Esophagus squamous epithelium (tissue), 5 donors: ENCODE results near the gene ADISSP. TPM values are rescaled to one million over a fixed set of nuclear protein-coding genes. Genes with fewer than 3 reads are reported as not detected.

Source experiments
- DNase-seq: peaks from one replicate; lab custom pipeline; 2025; lab: John Stamatoyannopoulos, UW
- H3K27ac ChIP-seq, 4 donors: fragments of 200-600 bp; sonication (generic); one replicate each; pipeline ENCODE4 v1.5.1; 2016 to 2019; ENCODE audit warnings: mild to moderate bottlenecking in 1 of 4
- H3K27me3 ChIP-seq, 4 donors: fragments of 200-600 bp; sonication (generic); 1 replicate in 3 of 4; 2 replicates in 1 of 4; pipeline versions ENCODE4 v1.5.1 to v1.6.0; 2017 to 2021; ENCODE audit warnings: antibody characterized with exemption in 1 of 4
- H3K36me3 ChIP-seq, 3 donors: fragments of 200-600 bp; sonication (generic); one replicate each; pipeline ENCODE4 v1.5.1; 2016 to 2019
- H3K4me1 ChIP-seq, 3 donors: fragments of 200-600 bp; sonication (generic); one replicate each; pipeline ENCODE4 v1.5.1; 2017 to 2019
- H3K4me3 ChIP-seq, 4 donors: fragments of 200-600 bp; sonication (generic); 1 replicate in 3 of 4; 2 replicates in 1 of 4; pipeline ENCODE4 v1.5.1; 2016 to 2019; ENCODE audit warnings: mild to moderate bottlenecking in 2 of 4, moderate library complexity in 1 of 4
- H3K9me3 ChIP-seq, 3 donors: fragments of 200-600 bp; sonication (generic); one replicate each; pipeline ENCODE4 v1.5.1; 2016 to 2019
- CTCF ChIP-seq, 6 experiments: fragments of 450-650 bp in 4 of 6; fragments of 200-600 bp in 2 of 6; sonication (generic) in 2 of 6; IDR thresholded peaks; one replicate each; pipeline ENCODE4 v1.5.1; 2016 to 2019; ENCODE audit warnings: antibody characterized with exemption in 6 of 6, mild to moderate bottlenecking in 4 of 6, moderate library complexity in 4 of 6
- POLR2A ChIP-seq, 4 donors: fragments of 450-650 bp; IDR thresholded peaks; one replicate each; pipeline ENCODE4 v1.6.1; 2017; ENCODE audit warnings: antibody characterized with exemption in 4 of 4, mild to moderate bottlenecking in 4 of 4, moderate library complexity in 3 of 4
- WGBS, 2 donors: methylation state at CpG; one replicate each; pipeline ENCODE4 v1.1.5; 2018; 5-methylcytosine and 5-hydroxymethylcytosine counted together
- intact Hi-C: fragments of 100-400 bp; cut with DNase I; formaldehyde crosslinking; loops from one replicate; pipeline ENCODE4 v1.15.0; 2022
- total RNA-seq, 4 donors: library from RNA; depleted of rRNA; stranded (reverse); fragments of >200 nt; gene quantifications; one replicate each; pipeline ENCODE4 v1.1.0, GENCODE V29; 2016
- donor health status: DM: yes; HTN: yes; CAD: no.

Gene ADISSP
- total RNA-seq, 4 donors from 2014 or later = 13.5 to 24.7 (median 19.8) TPM

- Histone ChIP-seq H3K4me1 (peaks cover 46 to 94% (median 65%) of the 10 kb centered on the region in 3 donors), H3K27me3 (no peaks in the 10 kb centered on the region), H3K27ac (peak overlapping the region in 1 of 4 donors; percentile 11), H3K9me3 (no peaks in the 10 kb centered on the region), H3K36me3 (peaks cover 9 to 64% (median 50%) of the 10 kb centered on the region in 3 donors), H3K4me3 (no peak overlapping the region)
- 60 to 83% methylated on average over 1 of the region's 13 CpGs for WGBS, 2 donors
- TF ChIP-seq CTCF (IDR thresholded peaks at IDR 0.05) = no peak
- no peak for TF ChIP-seq POLR2A (IDR thresholded peaks at IDR 0.05)
- intact Hi-C loops = no loop called here
- DNase-seq = no peak
Measured at GRCh38 chr20:3801846-3802245, 34.3 kb upstream of the ADISSP start.

GRCh38 chr20:3801299-3801698, 33.7 kb upstream of the ADISSP start:
- peaks cover 48 to 94% (median 66%) of the 10 kb centered on the region in 3 donors for H3K4me1 ChIP-seq
- TF ChIP-seq POLR2A (IDR thresholded peaks at IDR 0.05) (no peak), CTCF (IDR thresholded peaks at IDR 0.05) (no peak)
- H3K27me3 ChIP-seq = no peaks in the 10 kb centered on the region
- no peaks in the 10 kb centered on the region for H3K9me3 ChIP-seq
- no peak overlapping the region for H3K4me3 ChIP-seq
- H3K27ac ChIP-seq = peak overlapping the region in 2 of 4 donors; percentile 11 to 97
- intact Hi-C loops = no loop called here
- no peak for DNase-seq
- H3K36me3 ChIP-seq = peaks cover 9 to 64% (median 50%) of the 10 kb centered on the region in 3 donors
- 82 to 90% methylated on average over 2 of the region's 4 CpGs for WGBS, 2 donors

- no peaks in the 10 kb centered on the region for H3K27me3 ChIP-seq
- peaks cover 46 to 94% (median 62%) of the 10 kb centered on the region in 3 donors for H3K4me1 ChIP-seq
- DNase-seq = no peak
- WGBS, 2 donors = 100% methylated on average over 1 of the region's 8 CpGs; no CpG with 5 or more reads in 1 of the 2 donors
- H3K27ac ChIP-seq = peak overlapping the region in 3 of 4 donors; percentile 11 to 97 (median 97)
- no peaks in the 10 kb centered on the region for H3K9me3 ChIP-seq
- TF ChIP-seq CTCF (IDR thresholded peaks at IDR 0.05) (no peak), POLR2A (IDR thresholded peaks at IDR 0.05) (no peak)
- H3K4me3 ChIP-seq = no peak overlapping the region
- intact Hi-C loops = no loop called here
- H3K36me3 ChIP-seq = peaks cover 9 to 64% (median 50%) of the 10 kb centered on the region in 3 donors
Measured at GRCh38 chr20:3800878-3801260, 33.3 kb upstream of the ADISSP start.

- no peaks in the 10 kb centered on the region for H3K27me3 ChIP-seq
- peaks cover 9 to 62% (median 50%) of the 10 kb centered on the region in 3 donors for H3K36me3 ChIP-seq
- H3K9me3 ChIP-seq = no peaks in the 10 kb centered on the region
- no peak for DNase-seq
- TF ChIP-seq CTCF (IDR thresholded peaks at IDR 0.05) (no peak), POLR2A (IDR thresholded peaks at IDR 0.05) (no peak)
- H3K4me3 ChIP-seq = no peak overlapping the region
- intact Hi-C loops = no loop called here
- peaks cover 47 to 94% (median 57%) of the 10 kb centered on the region in 3 donors for H3K4me1 ChIP-seq
- H3K27ac ChIP-seq = peak overlapping the region; percentile 30 to 97 (median 82)
- WGBS, 2 donors = 88 to 90% methylated on average over 4 to 12 of the region's 18 CpGs
Measured at GRCh38 chr20:3800256-3800877, 32.8 kb upstream of the ADISSP start.

GRCh38 chr20:3798908-3799248, 31.3 kb upstream of the ADISSP start:
- intact Hi-C loops = no loop called here
- H3K36me3 ChIP-seq = peaks cover 9 to 47% (median 40%) of the 10 kb centered on the region in 3 donors
- TF ChIP-seq CTCF (IDR thresholded peaks at IDR 0.05) = no peak
- TF ChIP-seq POLR2A (IDR thresholded peaks at IDR 0.05) = no peak
- H3K27ac ChIP-seq = peak overlapping the region; percentile 67 to 97 (median 94)
- peaks cover 41 to 89% (median 49%) of the 10 kb centered on the region in 3 donors for H3K4me1 ChIP-seq
- DNase-seq = no peak
- peak overlapping the region in 1 of 4 donors; percentile 28 for H3K4me3 ChIP-seq
- H3K27me3 ChIP-seq = no peaks in the 10 kb centered on the region
- WGBS, 2 donors = 83 to 88% methylated on average over 2 to 3 of the region's 3 CpGs
- H3K9me3 ChIP-seq = no peaks in the 10 kb centered on the region
